ENCODE measurements around the gene HORMAD2.

DNA sequence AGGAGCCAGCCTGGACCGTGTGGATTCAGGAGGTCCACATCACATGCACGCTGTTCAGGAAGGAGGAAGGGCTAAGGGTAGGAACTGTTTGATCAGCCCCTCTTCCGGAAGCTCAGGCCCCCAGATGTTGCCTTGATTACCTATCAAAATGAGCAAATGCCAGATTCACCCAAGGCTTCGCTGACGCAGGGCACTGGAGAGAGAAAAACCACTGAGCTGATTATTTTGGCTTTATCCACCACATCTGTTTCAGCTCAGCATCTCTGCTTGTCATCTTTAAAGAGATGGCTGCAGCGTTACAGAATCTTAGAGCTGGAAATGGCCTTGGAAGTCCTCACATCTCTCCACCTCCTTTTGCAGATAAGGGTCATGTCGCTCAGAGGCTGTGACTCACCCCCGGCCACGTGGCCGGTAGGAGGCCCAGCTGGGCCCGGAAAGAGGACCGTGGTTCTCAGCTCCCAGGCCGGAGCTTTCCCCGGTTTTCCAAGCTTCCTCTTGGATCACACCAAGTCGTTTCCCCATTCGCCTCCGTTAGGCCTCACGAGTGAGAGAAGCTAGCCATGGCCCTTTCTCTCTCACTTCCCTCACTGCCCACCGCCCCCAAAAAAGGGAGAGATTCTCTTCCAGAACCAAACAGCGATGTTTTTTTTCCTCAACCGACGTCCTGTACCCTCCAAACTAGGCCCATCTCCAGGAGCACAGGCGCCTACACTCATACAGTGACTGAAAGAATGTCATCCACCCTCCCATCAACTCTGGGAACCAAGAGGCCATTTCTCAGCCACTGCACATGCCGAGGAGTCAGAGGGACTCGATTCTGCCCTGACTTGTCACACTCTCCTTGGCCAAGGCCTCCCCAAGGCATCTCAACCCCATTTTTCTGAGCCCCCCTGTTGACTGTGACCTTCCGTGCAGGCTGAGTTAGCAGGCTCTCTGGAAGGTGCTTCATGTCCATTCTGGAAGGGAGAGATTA lies 128.7 kb downstream of the HORMAD2 start:
- TF ChIP-seq POLR2A (IDR thresholded peaks at IDR 0.05), result no peak
- TF ChIP-seq, protein P1, sequence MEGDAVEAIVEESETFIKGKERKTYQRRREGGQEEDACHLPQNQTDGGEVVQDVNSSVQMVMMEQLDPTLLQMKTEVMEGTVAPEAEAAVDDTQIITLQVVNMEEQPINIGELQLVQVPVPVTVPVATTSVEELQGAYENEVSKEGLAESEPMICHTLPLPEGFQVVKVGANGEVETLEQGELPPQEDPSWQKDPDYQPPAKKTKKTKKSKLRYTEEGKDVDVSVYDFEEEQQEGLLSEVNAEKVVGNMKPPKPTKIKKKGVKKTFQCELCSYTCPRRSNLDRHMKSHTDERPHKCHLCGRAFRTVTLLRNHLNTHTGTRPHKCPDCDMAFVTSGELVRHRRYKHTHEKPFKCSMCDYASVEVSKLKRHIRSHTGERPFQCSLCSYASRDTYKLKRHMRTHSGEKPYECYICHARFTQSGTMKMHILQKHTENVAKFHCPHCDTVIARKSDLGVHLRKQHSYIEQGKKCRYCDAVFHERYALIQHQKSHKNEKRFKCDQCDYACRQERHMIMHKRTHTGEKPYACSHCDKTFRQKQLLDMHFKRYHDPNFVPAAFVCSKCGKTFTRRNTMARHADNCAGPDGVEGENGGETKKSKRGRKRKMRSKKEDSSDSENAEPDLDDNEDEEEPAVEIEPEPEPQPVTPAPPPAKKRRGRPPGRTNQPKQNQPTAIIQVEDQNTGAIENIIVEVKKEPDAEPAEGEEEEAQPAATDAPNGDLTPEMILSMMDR (IDR thresholded peaks at IDR 0.05), result no peak
